ENCODE data around the gene CDC42BPG.
A peak's percentile ranks its signal among the peaks of the same experiment; 100 is the strongest.

The CDC42BPG gene

GRCh38 chr11:64891215-64891848 lies 46.9 kb upstream of the CDC42BPG start:
- no peak for DNase-seq (ENCODE audit: extremely low read depth, low read depth)
- TF ChIP-seq CTCF (IDR thresholded peaks at IDR 0.05; ENCODE audit: low read depth, low read length), result no peak

GRCh38 chr11:64890522-64890939 lies 46.1 kb upstream of the CDC42BPG start:
- no peak for DNase-seq (ENCODE audit: extremely low read depth, low read depth)
- TF ChIP-seq CTCF (IDR thresholded peaks at IDR 0.05; ENCODE audit: low read depth, low read length), result no peak

DNA sequence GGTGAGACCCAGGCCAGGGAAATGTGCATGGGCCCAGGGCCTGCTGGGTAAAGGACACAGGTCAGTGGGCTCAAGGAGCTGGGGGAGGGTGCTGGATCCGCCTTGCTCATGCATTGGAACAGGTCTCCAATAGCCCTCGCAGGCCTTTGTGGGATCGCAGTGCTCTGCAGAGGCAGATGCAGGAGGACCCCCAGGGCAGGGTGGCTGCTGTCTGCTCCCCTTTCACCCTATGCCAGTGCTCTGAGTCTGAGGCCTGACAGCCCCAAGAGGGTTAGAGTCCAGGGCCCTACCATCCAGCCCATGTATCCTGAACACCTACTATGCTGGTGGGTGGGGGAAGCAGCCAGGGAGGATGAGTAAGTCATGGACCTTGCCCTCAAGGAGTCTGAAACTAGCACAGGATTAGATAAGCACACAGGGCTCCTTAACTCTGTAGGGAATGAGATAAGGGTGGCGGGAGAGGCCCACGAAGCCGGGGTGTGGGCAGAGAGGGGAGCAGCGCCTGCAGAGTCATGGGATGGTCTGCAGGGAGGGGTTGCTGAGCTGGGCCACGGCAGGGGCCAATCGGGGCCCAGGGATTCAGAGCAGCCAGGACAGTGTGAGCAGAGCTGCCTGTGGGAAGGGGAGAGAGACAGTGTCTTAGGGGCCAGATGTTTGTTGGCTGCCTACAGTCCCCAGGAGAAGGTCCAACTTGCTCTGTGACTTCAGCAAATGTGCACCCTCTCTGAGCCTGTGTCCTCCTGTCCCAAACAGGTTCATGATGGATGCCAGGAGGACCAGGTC lies 44.5 kb upstream of the CDC42BPG start:
- no peak for TF ChIP-seq CTCF (IDR thresholded peaks at IDR 0.05; ENCODE audit: low read depth, low read length)
- no peak for DNase-seq (ENCODE audit: extremely low read depth, low read depth)

DNA sequence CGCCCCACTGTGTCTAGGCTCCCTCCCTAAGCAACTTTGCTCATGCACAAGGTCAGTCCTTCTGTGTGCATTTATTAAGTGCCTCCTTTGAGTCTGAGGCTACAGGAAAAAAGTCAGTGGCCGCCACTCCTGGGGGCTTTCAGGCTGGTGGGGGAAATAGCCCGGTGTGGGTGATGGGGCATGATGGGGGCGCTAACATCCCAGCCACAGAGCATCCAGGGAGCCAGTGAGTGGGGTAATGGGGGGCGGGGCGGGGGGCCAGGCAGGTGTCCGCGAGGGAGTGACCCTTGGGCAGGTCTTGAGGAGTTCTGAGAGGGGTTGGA lies 43.9 kb upstream of the CDC42BPG start:
- no peak for DNase-seq (ENCODE audit: extremely low read depth, low read depth)
- TF ChIP-seq CTCF (IDR thresholded peaks at IDR 0.05; ENCODE audit: low read depth, low read length), result no peak

GRCh38 chr11:64887757-64888405 lies 43.4 kb upstream of the CDC42BPG start:
- TF ChIP-seq CTCF (IDR thresholded peaks at IDR 0.05; ENCODE audit: low read depth, low read length), result peak; percentile 86
- DNase-seq (ENCODE audit: extremely low read depth, low read depth), result no peak

DNA sequence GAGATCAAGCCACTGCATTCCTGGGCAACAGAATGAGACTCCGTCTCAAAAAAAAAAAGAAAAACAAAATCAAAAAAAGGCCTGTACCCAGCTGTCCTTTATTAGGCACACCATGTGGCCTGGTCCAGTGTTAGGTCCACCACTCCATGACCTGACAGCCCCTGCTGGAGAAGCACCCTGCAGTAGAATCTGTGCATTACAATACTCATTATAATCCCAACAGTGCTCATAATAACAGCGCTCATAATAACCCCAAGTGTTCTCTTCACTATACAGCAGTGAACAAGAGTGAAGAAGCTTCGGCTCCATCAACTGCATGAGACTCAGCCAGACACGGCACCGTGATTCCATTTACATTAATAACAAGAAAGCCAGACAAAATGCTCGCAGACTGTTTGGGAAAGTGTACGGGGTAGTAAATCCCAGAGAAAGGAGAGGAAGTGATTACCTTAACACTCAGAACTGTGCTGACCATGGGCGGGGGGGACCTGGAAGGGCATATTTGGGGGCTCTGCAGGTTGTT lies 42.8 kb upstream of the CDC42BPG start:
- no peak for DNase-seq (ENCODE audit: extremely low read depth, low read depth)
- TF ChIP-seq CTCF (IDR thresholded peaks at IDR 0.05; ENCODE audit: low read depth, low read length), result no peak

Data from AG09319 (cell line).